ENCODE data around the gene HSBP1L1. TPM values are rescaled to one million over a fixed set of nuclear protein-coding genes. Genes with fewer than 3 reads are reported as not detected.

Gene HSBP1L1
- total and polyA plus RNA-seq, 2 of the 8 experiments (the other 6 are each of a cell fraction or from before 2014, with no cell fraction given): 1.0 to 1.3 TPM

DNA sequence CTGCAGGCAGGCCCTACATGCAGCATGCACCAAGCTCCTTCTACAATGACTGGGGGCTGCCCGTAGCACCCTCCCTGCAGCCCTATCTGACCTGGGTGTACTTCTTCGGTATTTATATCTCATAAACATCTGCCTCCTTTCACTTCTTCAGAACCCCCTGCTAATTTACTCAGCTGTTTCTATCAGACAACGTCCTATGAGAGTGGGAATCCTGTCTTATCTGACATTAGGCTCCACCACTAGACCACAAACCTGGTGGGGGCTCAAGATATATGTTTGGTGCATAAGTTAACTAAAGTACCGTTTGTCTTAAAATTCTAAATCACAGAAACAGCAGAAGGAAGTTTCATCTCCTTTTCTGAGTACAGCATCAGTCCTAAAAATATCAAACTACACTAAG lies 10.6 kb downstream of the HSBP1L1 start (continued):
- TF ChIP-seq GABPA (IDR thresholded peaks at IDR 0.05; ENCODE audit: borderline replicate concordance, insufficient read depth, low read length) (no peak), SRF (IDR thresholded peaks at IDR 0.05; ENCODE audit: low read depth, low read length) (no peak), RXRA (IDR thresholded peaks at IDR 0.05; ENCODE audit: insufficient read depth, low read depth, low read length) (no peak), TAF1 (IDR thresholded peaks at IDR 0.05; ENCODE audit: low read depth, low read length) (no peak), SIN3A (conservative IDR thresholded peaks at IDR 0.05 in 1 of 2, IDR thresholded peaks at IDR 0.05 in 1 of 2; ENCODE audit: low read depth in 1 of 2, low read length in 2 of 2) (no peak)
